DND-41 (cell line): ENCODE results near the gene SERPINB6.
A peak's percentile ranks its signal among the peaks of the same experiment; 100 is the strongest.
"Not testable (repeated sequence)": the region's sequence is repeated elsewhere in the genome, so short reads cannot be mapped to it uniquely, and the experiment has no call there.

Source experiments
- ATAC-seq: fragments of 200-7000 bp; cut with Tn5 transposase; 3 replicates; pipeline ENCODE4 v1.9.1; 2021; ENCODE audit warnings: low read depth; ENCODE audit not compliant: insufficient read depth
- DNase-seq: peaks from one replicate; pipeline ENCODE4 v3.0.0-alpha.2; 2020
- H2AFZ ChIP-seq: 2 replicates; pipeline ENCODE4 v1.6.0; 2012; ENCODE audit warnings: low read depth, low read length
- H3K27ac ChIP-seq: 2 replicates; pipeline ENCODE4 v1.5.1; 2012; ENCODE audit warnings: low read length, inconsistent platforms
- H3K27me3 ChIP-seq: fragments of 200-600 bp; sonication (generic); 2 replicates; pipeline ENCODE4 v1.6.0; 2012; ENCODE audit warnings: low read length, mild to moderate bottlenecking, inconsistent platforms; ENCODE audit not compliant: insufficient read depth, poor library complexity
- H3K36me3 ChIP-seq: 2 replicates; pipeline ENCODE4 v1.5.1; 2012; ENCODE audit warnings: low read length, inconsistent platforms; ENCODE audit not compliant: insufficient read depth
- H3K4me1 ChIP-seq: 2 replicates; pipeline ENCODE4 v1.5.1; 2012; ENCODE audit warnings: mild to moderate bottlenecking, low read length; ENCODE audit not compliant: insufficient read depth
- H3K4me2 ChIP-seq: 2 replicates; pipeline ENCODE4 v1.6.0; 2012; ENCODE audit warnings: mild to moderate bottlenecking, moderate library complexity, low read length, inconsistent platforms; ENCODE audit not compliant: insufficient read depth
- H3K4me3 ChIP-seq, 2 experiments: fragments of 200-600 bp in 1 of 2; shearing (Covaris generic) in 1 of 2; 2 replicates each; pipeline ENCODE4 v1.5.1; 2012 to 2016; ENCODE audit warnings: inconsistent platforms in 2 of 2, low read length in 2 of 2, mild to moderate bottlenecking in 2 of 2, low read depth in 1 of 2, moderate library complexity in 1 of 2
- H3K79me2 ChIP-seq: 2 replicates; pipeline ENCODE4 v1.6.0; 2012; ENCODE audit warnings: low read length, inconsistent platforms; ENCODE audit not compliant: insufficient read depth
- H3K9ac ChIP-seq: 2 replicates; pipeline ENCODE4 v1.6.0; 2012; ENCODE audit warnings: low read depth, mild to moderate bottlenecking, inconsistent platforms, low read length, moderate library complexity
- H3K9me3 ChIP-seq: 2 replicates; pipeline ENCODE4 v1.5.1; 2012; ENCODE audit warnings: low read length, moderate library complexity, mild to moderate bottlenecking, inconsistent platforms; ENCODE audit not compliant: insufficient read depth, severe bottlenecking
- H4K20me1 ChIP-seq: 2 replicates; pipeline ENCODE4 v1.6.0; 2012; ENCODE audit warnings: low read length; ENCODE audit not compliant: insufficient read depth
- EZH2 ChIP-seq: IDR thresholded peaks from 3 replicates; pipeline ENCODE4 v1.6.1; 2012; ENCODE audit warnings: borderline replicate concordance, low read depth, mild to moderate bottlenecking, moderate library complexity, low read length, inconsistent platforms; ENCODE audit not compliant: severe bottlenecking
- TF ChIP-seq, protein P1 (sequence below): IDR thresholded peaks from 2 replicates; pipeline ENCODE4 v1.5.1; 2012; ENCODE audit warnings: borderline replicate concordance, low read length, moderate library complexity, mild to moderate bottlenecking; ENCODE audit not compliant: poor library complexity, severe bottlenecking; ENCODE audit errors: extremely low read depth

SERPINB6 gene

DNA sequence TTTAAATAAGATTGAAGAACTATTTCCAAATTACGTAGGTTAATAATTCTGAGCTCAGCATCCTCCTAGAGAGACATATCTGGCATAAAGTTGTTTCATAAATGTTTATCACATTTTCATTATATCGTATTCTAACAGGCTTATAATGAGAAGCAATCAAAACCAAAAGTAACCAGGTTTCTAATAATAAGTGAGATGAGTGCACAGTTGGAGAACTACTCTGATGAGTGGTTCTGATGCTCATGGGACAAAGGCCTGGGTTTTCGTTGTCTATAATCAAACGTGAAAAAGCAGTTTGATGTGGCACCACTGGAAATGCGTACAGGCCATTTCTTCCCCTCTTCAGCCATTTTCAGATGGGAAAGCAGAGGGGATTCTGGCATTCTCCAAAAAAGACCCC, 4.7 kb upstream of the SERPINB6 start:
- DNase-seq, result no peak
- Histone ChIP-seq H3K4me3 (no peak overlapping the region), H3K36me3 (no peaks in the 10 kb centered on the region), H3K27me3 (peaks cover 27% of the 10 kb centered on the region), H3K9me3 (no peaks in the 10 kb centered on the region), H3K4me2 (no peak overlapping the region), H3K27ac (no peak overlapping the region), H3K4me1 (peaks cover 3% of the 10 kb centered on the region; the same call in 1 of the 2 replicates), H3K79me2 (no peaks in the 10 kb centered on the region), H4K20me1 (no peaks in the 10 kb centered on the region), H2AFZ (no peak overlapping the region), H3K9ac (no peak overlapping the region)
- no peak for ATAC-seq
- TF ChIP-seq, protein P1, sequence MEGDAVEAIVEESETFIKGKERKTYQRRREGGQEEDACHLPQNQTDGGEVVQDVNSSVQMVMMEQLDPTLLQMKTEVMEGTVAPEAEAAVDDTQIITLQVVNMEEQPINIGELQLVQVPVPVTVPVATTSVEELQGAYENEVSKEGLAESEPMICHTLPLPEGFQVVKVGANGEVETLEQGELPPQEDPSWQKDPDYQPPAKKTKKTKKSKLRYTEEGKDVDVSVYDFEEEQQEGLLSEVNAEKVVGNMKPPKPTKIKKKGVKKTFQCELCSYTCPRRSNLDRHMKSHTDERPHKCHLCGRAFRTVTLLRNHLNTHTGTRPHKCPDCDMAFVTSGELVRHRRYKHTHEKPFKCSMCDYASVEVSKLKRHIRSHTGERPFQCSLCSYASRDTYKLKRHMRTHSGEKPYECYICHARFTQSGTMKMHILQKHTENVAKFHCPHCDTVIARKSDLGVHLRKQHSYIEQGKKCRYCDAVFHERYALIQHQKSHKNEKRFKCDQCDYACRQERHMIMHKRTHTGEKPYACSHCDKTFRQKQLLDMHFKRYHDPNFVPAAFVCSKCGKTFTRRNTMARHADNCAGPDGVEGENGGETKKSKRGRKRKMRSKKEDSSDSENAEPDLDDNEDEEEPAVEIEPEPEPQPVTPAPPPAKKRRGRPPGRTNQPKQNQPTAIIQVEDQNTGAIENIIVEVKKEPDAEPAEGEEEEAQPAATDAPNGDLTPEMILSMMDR, result no peak
- TF ChIP-seq EZH2, result no peak

DNA sequence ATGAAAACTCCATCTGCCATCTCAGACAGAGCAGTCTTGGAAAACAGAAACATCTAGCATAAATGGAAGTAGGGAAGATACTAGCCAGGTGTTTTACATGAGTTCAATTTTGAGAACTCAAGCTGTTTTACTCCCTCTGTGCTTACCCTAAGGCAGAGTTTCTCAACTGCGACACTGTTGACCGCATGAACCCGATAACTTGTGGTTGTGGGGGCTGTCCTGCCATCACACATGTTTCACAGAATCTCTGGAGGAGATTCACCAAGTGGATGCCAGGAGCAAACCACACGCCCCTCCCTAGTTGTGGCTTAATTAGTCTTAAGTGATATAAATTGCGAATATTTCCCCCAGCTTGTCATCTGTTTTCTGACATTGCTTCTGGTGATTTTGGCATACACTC, 2.3 kb upstream of the SERPINB6 start:
- peak; percentile 33 for DNase-seq
- Histone ChIP-seq H3K9me3 (no peaks in the 10 kb centered on the region), H4K20me1 (no peaks in the 10 kb centered on the region), H3K36me3 (no peaks in the 10 kb centered on the region), H2AFZ (no peak overlapping the region), H3K4me1 (peaks cover 3% of the 10 kb centered on the region; the same call in 1 of the 2 replicates), H3K9ac (no peak overlapping the region), H3K79me2 (no peaks in the 10 kb centered on the region), H3K27me3 (peaks cover 15% of the 10 kb centered on the region), H3K4me2 (no peak overlapping the region), H3K4me3 (no peak overlapping the region), H3K27ac (no peak overlapping the region)
- ATAC-seq, result peak; percentile 78
- TF ChIP-seq, protein P1, result no peak
- TF ChIP-seq EZH2, result no peak

DNA sequence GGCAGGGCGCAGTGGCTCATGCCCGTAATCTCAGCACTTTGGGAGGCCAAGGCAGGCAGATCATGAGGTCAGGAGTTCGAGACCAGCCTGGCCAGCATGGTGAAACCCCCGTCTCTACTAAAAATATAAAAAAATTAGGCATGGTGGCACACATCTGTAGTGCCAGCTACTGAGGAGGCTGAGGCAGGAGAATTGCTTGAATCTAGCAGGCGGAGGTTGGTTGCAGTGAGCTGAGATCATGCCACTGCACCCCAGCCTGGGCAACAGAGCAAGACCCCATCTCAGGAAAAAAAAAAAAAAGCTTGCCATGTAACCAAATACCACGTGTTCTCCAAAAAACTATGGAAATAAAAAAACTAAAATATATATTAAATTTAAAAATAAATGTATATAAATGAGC, 1.8 kb upstream of the SERPINB6 start:
- H3K27me3 ChIP-seq, result peaks cover 16% of the 10 kb centered on the region
- H3K4me1 ChIP-seq, result not testable (repeated sequence)

DNA sequence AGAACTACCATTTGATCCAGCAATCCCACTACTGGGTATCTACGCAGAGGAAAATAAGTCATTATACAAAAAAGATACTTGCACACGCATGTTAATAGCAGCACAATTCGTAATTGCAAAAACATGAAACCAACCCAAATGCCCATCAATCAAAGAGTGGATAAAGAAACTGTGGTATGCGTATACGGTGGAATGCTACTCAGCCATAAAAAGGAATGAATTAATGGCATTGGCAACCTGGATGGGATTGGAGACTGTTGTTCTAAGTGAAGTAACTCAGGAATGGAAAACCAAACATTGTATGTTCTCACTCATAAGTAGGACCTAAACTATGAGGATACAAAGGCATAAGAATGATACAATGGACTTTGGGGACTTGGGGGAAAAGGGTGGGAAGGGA, 1.3 kb upstream of the SERPINB6 start:
- H2AFZ ChIP-seq, H3K27ac ChIP-seq, H3K4me1 ChIP-seq, DNase-seq, H3K4me3 ChIP-seq, H3K9me3 ChIP-seq, ATAC-seq, H3K36me3 ChIP-seq, H4K20me1 ChIP-seq, H3K79me2 ChIP-seq, H3K4me2 ChIP-seq, H3K9ac ChIP-seq: not testable (repeated sequence)
- H3K27me3 ChIP-seq, result peaks cover 14% of the 10 kb centered on the region

More for the DNA sequence above, 1.8 kb upstream of the SERPINB6 start:
- not testable (repeated sequence) for DNase-seq, H3K4me2 ChIP-seq, H3K9ac ChIP-seq, H3K4me3 ChIP-seq, H2AFZ ChIP-seq, H3K27ac ChIP-seq, H4K20me1 ChIP-seq, ATAC-seq, H3K36me3 ChIP-seq, H3K79me2 ChIP-seq, H3K9me3 ChIP-seq

DNA sequence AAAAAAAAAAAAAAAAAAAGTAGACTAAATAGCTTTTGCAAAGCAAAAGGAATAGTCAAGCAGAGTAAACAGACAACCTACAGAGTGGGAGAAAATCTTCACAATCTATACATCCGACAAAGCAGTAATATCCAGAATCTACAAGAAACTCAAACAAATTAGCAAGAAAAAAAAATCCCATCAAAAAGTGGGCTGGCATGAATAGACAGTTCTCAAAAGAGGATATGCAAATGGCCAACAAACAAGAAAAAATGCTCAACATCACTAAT, 786 bp upstream of the SERPINB6 start:
- not testable (repeated sequence) for H3K9ac ChIP-seq, H4K20me1 ChIP-seq, H3K79me2 ChIP-seq, DNase-seq, H3K4me1 ChIP-seq, H3K27ac ChIP-seq, ATAC-seq, H3K4me2 ChIP-seq, H3K9me3 ChIP-seq, H3K36me3 ChIP-seq, H2AFZ ChIP-seq, H3K4me3 ChIP-seq
- H3K27me3 ChIP-seq, result peaks cover 13% of the 10 kb centered on the region
